Trophoblast cell (in vitro differentiated cells and primary cell): ENCODE results near the gene SGMS1.

Source experiments
- DNase-seq, 2 donors: peaks; one replicate each; pipeline ENCODE4 v3.0.0-alpha.2; 2016
- H2AFZ ChIP-seq: 2 replicates; pipeline ENCODE4 v1.6.1; 2013; ENCODE audit warnings: low read length, moderate library complexity, mild to moderate bottlenecking; ENCODE audit not compliant: insufficient read depth, poor library complexity
- H2AK5ac ChIP-seq: 2 replicates; pipeline ENCODE4 v1.6.1; 2013; ENCODE audit warnings: mild to moderate bottlenecking, low read length
- H2BK120ac ChIP-seq: 2 replicates; pipeline ENCODE4 v1.6.1; 2013; ENCODE audit warnings: low read length, mild to moderate bottlenecking, moderate library complexity; ENCODE audit not compliant: insufficient read depth, poor library complexity
- H2BK12ac ChIP-seq: 2 replicates; pipeline ENCODE4 v1.6.1; 2013; ENCODE audit warnings: mild to moderate bottlenecking, low read length, moderate library complexity
- H2BK5ac ChIP-seq: 2 replicates; pipeline ENCODE4 v1.6.1; 2013; ENCODE audit warnings: low read length, low read depth, moderate library complexity, mild to moderate bottlenecking; ENCODE audit not compliant: poor library complexity
- H3K14ac ChIP-seq: 2 replicates; pipeline ENCODE4 v1.6.1; 2013; ENCODE audit warnings: mild to moderate bottlenecking, low read length
- H3K18ac ChIP-seq: 2 replicates; pipeline ENCODE4 v1.6.1; 2013; ENCODE audit warnings: mild to moderate bottlenecking, low read length
- H3K23ac ChIP-seq: 2 replicates; pipeline ENCODE4 v1.6.1; 2013; ENCODE audit warnings: low read length
- H3K27ac ChIP-seq: 2 replicates; pipeline ENCODE4 v1.5.1; 2013; ENCODE audit warnings: low read depth, mild to moderate bottlenecking, inconsistent platforms, low read length, moderate library complexity
- H3K27me3 ChIP-seq: 2 replicates; pipeline ENCODE4 v1.6.1; 2013; ENCODE audit warnings: inconsistent platforms, mild to moderate bottlenecking, low read length, moderate library complexity; ENCODE audit not compliant: insufficient read depth
- H3K36me3 ChIP-seq, 2 experiments: 1 replicate in 1 of 2; 2 replicates in 1 of 2; pipeline ENCODE4 v1.6.1; 2013; ENCODE audit warnings: low read length in 2 of 2, mild to moderate bottlenecking in 2 of 2, moderate library complexity in 1 of 2; ENCODE audit not compliant: insufficient read depth in 2 of 2, control insufficient read depth in 1 of 2
- H3K4ac ChIP-seq: 2 replicates; pipeline ENCODE4 v1.6.1; 2013; ENCODE audit warnings: low read depth, mild to moderate bottlenecking, low read length, moderate library complexity
- H3K4me1 ChIP-seq, 2 experiments: 1 replicate in 1 of 2; 2 replicates in 1 of 2; pipeline ENCODE4 v1.6.1; 2013; ENCODE audit warnings: low read length in 2 of 2, mild to moderate bottlenecking in 2 of 2, moderate library complexity in 1 of 2; ENCODE audit not compliant: insufficient read depth in 2 of 2, control insufficient read depth in 1 of 2
- H3K4me2 ChIP-seq: 2 replicates; pipeline ENCODE4 v1.6.1; 2013; ENCODE audit warnings: inconsistent platforms, mild to moderate bottlenecking, low read length, moderate library complexity
- H3K4me3 ChIP-seq: 2 replicates; pipeline ENCODE4 v1.5.1; 2013; ENCODE audit warnings: mild to moderate bottlenecking, low read depth, low read length, inconsistent platforms
- H3K79me1 ChIP-seq: one replicate; pipeline ENCODE4 v1.6.1; 2013; ENCODE audit warnings: low read length
- H3K79me2 ChIP-seq: 2 replicates; pipeline ENCODE4 v1.6.1; 2013; ENCODE audit warnings: low read length, mild to moderate bottlenecking; ENCODE audit not compliant: control insufficient read depth, insufficient read depth, poor library complexity
- H3K9ac ChIP-seq: 2 replicates; pipeline ENCODE4 v1.6.1; 2013; ENCODE audit warnings: mild to moderate bottlenecking, low read length
- H3K9me3 ChIP-seq: 2 replicates; pipeline ENCODE4 v1.6.1; 2013; ENCODE audit warnings: low read depth, mild to moderate bottlenecking, control low read depth, inconsistent platforms, low read length; ENCODE audit not compliant: insufficient read depth
- H4K12ac ChIP-seq: 2 replicates; pipeline ENCODE4 v1.6.1; 2013; ENCODE audit warnings: low read depth, mild to moderate bottlenecking, low read length, moderate library complexity
- H4K8ac ChIP-seq: 2 replicates; pipeline ENCODE4 v1.6.1; 2013; ENCODE audit warnings: low read depth, mild to moderate bottlenecking, low read length, moderate library complexity
- H4K91ac ChIP-seq: one replicate; pipeline ENCODE4 v1.6.1; 2013; ENCODE audit warnings: low read depth, mild to moderate bottlenecking, low read length, moderate library complexity
- WGBS: extraction: QIAGEN DNeasy Blood & Tissue Kit; methylation state at CpG from one replicate; pipeline ENCODE4 v1.1.7; 2013; ENCODE audit warnings: missing lambda C conversion rate; ENCODE audit not compliant: insufficient read length, insufficient coverage; ENCODE audit errors: extremely low coverage; 5-methylcytosine and 5-hydroxymethylcytosine counted together

SGMS1 gene

DNA sequence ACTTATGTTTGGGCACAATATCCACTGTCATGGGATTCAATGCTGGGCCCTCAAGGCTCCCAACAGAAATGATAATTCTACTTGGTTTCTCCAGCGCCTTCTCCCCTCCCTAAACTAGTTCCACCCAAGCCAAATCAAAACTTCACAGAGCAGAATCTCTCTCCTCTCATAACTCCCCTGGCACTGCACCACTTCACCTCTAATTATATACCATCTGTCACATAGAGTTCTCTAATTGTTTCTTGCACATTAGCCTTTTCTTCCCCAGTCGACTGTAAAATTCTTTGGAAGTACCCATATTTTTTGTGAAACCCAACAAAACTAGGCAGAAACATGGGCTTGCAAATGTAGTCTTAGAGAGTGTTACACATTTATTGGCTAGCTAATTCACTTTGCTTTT, 8.1 kb downstream of the SGMS1 start:
- no peak for DNase-seq

DNA sequence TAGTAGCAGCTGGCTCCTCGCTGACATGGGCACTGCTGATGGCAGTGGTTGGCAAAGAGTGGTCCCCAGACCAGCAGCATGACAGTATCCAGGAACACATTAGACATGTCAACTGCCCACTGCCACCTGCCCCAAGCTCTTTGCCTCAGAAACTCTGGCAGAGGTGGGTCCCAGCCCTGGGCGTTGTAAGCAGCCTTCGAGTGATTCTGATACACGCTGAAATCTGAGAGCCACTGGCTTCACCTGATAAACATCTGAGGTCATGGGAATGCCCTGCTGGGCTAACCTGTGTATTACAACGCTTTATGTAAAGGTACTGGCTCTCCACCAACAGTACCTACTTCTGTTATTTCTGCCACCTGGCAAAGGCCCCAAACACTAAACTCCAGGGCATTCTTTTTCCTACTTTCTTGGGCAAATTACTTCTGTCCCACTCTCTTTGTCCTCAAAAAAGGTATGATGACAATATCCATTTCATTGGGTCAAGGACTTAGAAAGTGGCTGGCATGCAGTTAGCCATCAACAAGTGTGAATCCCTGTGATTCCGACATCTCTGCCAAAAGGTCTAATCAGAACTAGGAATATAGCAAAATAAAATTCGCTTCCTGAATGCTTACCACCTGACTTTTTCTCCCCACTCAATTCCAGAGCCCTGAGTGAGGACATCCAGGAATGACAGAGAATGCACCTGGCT, 9.2 kb downstream of the SGMS1 start:
- Histone ChIP-seq H3K4me1 (peaks cover 9 to 13% of the 10 kb centered on the region in 2 experiments), H4K12ac (no peak overlapping the region), H2BK120ac (no peak overlapping the region), H3K14ac (no peak overlapping the region), H2BK12ac (no peak overlapping the region), H2BK5ac (no peak overlapping the region), H2AK5ac (no peak overlapping the region), H3K18ac (no peak overlapping the region), H3K27ac (no peak overlapping the region), H2AFZ (no peak overlapping the region), H3K4me2 (peak overlapping the region; percentile 26), H3K9me3 (no peaks in the 10 kb centered on the region), H3K79me1 (no peaks in the 10 kb centered on the region), H3K9ac (no peak overlapping the region), H3K23ac (no peak overlapping the region), H4K8ac (no peak overlapping the region), H3K4me3 (no peak overlapping the region), H3K36me3 (no peaks in the 10 kb centered on the region), H3K79me2 (no peaks in the 10 kb centered on the region), H4K91ac (no peak overlapping the region), H3K27me3 (no peaks in the 10 kb centered on the region), H3K4ac (no peak overlapping the region)
- WGBS: no CpG with 5 or more reads among the region's 7 CpGs
- peak in 1 of 2 donors; percentile 45 for DNase-seq

More for the DNA sequence above, 8.1 kb downstream of the SGMS1 start:
- H3K4me1 ChIP-seq: peaks cover 9 to 13% of the 10 kb centered on the region in 2 experiments
- no peaks in the 10 kb centered on the region for H3K79me2 ChIP-seq
- no peak overlapping the region for H3K27ac ChIP-seq
- H4K8ac ChIP-seq: no peak overlapping the region
- H3K9ac ChIP-seq: no peak overlapping the region
- no peaks in the 10 kb centered on the region for H3K79me1 ChIP-seq
- H3K14ac ChIP-seq: no peak overlapping the region
- H2AFZ ChIP-seq: no peak overlapping the region
- H2BK5ac ChIP-seq: no peak overlapping the region
- H2BK120ac ChIP-seq: no peak overlapping the region
- no peak overlapping the region for H4K91ac ChIP-seq
- H2BK12ac ChIP-seq: no peak overlapping the region
- no peak overlapping the region for H3K4ac ChIP-seq
- H3K9me3 ChIP-seq: no peaks in the 10 kb centered on the region
- H4K12ac ChIP-seq: no peak overlapping the region
- no peak overlapping the region for H2AK5ac ChIP-seq
- H3K18ac ChIP-seq: no peak overlapping the region
- H3K23ac ChIP-seq: no peak overlapping the region
- H3K36me3 ChIP-seq: no peaks in the 10 kb centered on the region
- H3K4me3 ChIP-seq: no peak overlapping the region
- WGBS: no CpG with 5 or more reads among the region's 2 CpGs
- no peak overlapping the region for H3K4me2 ChIP-seq
- H3K27me3 ChIP-seq: no peaks in the 10 kb centered on the region

DNA sequence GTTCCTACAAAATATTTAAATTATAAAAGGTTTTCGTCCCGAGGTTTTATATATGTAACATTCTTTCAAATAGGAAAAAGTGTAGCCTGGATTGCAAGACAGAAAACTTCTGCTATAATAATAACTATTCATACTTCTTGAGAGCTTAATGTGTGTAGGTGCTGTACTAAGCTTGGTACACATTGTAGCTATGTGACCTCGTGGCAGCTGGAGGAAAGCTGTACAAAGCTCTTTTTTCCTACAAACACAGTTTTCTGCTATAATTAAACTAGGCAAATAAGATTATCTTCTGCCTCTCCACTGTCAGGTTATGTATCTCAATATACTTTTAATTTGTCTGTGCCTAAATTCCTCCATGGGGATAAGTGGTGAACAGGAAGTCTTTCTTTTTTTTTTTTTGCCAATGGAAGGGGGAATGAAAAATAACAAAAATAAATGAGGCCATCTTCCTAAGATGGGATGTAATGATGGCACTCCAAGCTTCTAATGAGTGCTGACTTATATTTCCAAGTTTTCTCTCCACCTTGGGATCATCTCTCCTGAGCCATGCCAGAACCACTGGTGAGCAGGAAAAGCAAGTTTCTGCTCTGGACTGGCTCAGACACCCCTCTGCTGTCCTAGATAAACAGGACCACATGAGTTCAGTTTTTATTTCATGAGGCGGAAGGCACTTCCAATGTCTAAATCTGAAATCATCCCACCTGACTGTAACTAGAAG, 9.9 kb downstream of the SGMS1 start:
- Histone ChIP-seq H3K9me3 (no peaks in the 10 kb centered on the region), H4K8ac (no peak overlapping the region), H3K4me1 (peaks cover 9 to 13% of the 10 kb centered on the region in 2 experiments), H3K14ac (no peak overlapping the region), H2BK120ac (no peak overlapping the region), H3K36me3 (no peaks in the 10 kb centered on the region), H4K12ac (no peak overlapping the region), H3K79me2 (no peaks in the 10 kb centered on the region), H3K4ac (no peak overlapping the region), H3K27ac (no peak overlapping the region), H3K23ac (no peak overlapping the region), H3K18ac (no peak overlapping the region), H3K4me2 (peak overlapping the region; percentile 26), H4K91ac (no peak overlapping the region), H3K79me1 (no peaks in the 10 kb centered on the region), H2BK12ac (no peak overlapping the region), H3K4me3 (no peak overlapping the region), H2AFZ (no peak overlapping the region), H2BK5ac (no peak overlapping the region), H3K9ac (no peak overlapping the region), H2AK5ac (no peak overlapping the region), H3K27me3 (no peaks in the 10 kb centered on the region)
- WGBS: no CpG with 5 or more reads among the region's 4 CpGs
- DNase-seq: no peak

DNA sequence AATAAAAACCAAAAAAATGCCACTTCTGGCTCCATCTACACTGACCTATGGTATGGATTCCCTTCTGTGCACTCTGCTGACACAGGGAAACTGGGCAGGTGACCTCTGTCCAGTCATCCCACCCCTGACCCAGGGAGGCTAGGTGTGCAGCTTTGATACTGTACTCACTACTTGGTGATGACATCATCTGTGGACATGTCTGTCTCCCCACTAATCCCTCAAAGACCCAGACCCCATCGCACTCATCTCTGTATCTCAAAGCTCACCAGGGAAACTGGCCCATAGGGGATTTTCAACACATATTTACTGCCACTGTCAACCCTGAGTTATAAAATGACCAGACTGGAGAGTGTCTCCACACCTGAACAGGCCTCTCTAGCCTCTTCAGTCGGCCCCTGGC, 10.6 kb downstream of the SGMS1 start:
- Histone ChIP-seq H3K27me3 (no peaks in the 10 kb centered on the region), H3K79me2 (no peaks in the 10 kb centered on the region), H3K27ac (no peak overlapping the region), H3K4me1 (peaks cover 9 to 13% of the 10 kb centered on the region in 2 experiments), H4K12ac (no peak overlapping the region), H3K4me3 (no peak overlapping the region), H3K9ac (no peak overlapping the region), H2AFZ (no peak overlapping the region), H2BK5ac (no peak overlapping the region), H2AK5ac (no peak overlapping the region), H3K23ac (no peak overlapping the region), H2BK120ac (no peak overlapping the region), H2BK12ac (no peak overlapping the region), H3K79me1 (no peaks in the 10 kb centered on the region), H3K14ac (no peak overlapping the region), H4K91ac (no peak overlapping the region), H3K4ac (no peak overlapping the region), H3K4me2 (no peak overlapping the region), H3K18ac (no peak overlapping the region), H3K9me3 (no peaks in the 10 kb centered on the region), H3K36me3 (no peaks in the 10 kb centered on the region), H4K8ac (no peak overlapping the region)
- WGBS: no CpG with 5 or more reads among the region's 2 CpGs
- no peak for DNase-seq
